Karpas-422 (cell line): ENCODE measurements around the gene SLCO3A1. TPM values are rescaled to one million over a fixed set of nuclear protein-coding genes. Genes with fewer than 3 reads are reported as not detected.

Experiments
- DNase-seq: peaks from one replicate; pipeline ENCODE4 v3.0.0-alpha.2; 2015
- H2AFZ ChIP-seq: fragments of 200-600 bp; sonication (generic); 2 replicates; pipeline ENCODE4 v1.6.1; 2014; ENCODE audit warnings: antibody characterized with exemption, low read length, mixed read lengths
- H3K27ac ChIP-seq: fragments of 200-600 bp; sonication (generic); 2 replicates; pipeline ENCODE4 v1.5.1; 2014; ENCODE audit warnings: mild to moderate bottlenecking, low read length, moderate library complexity
- H3K27me3 ChIP-seq: fragments of 200-600 bp; sonication (generic); 2 replicates; pipeline ENCODE4 v1.6.1; 2014; ENCODE audit warnings: low read length, mixed read lengths
- H3K36me3 ChIP-seq: fragments of 200-600 bp; sonication (generic); 2 replicates; pipeline ENCODE4 v1.6.1; 2014; ENCODE audit warnings: low read length, mixed read lengths; ENCODE audit not compliant: insufficient read depth
- H3K4me1 ChIP-seq: fragments of 200-600 bp; sonication (generic); 2 replicates; pipeline ENCODE4 v1.6.1; 2014; ENCODE audit warnings: mild to moderate bottlenecking, low read length, mixed read lengths
- H3K4me2 ChIP-seq: fragments of 200-600 bp; sonication (generic); 2 replicates; pipeline ENCODE4 v1.6.1; 2014; ENCODE audit warnings: low read length, low read depth, mild to moderate bottlenecking; ENCODE audit not compliant: poor library complexity, severe bottlenecking
- H3K4me3 ChIP-seq: fragments of 200-600 bp; sonication (generic); 2 replicates; pipeline ENCODE4 v1.5.1; 2014; ENCODE audit warnings: mild to moderate bottlenecking, antibody characterized with exemption, low read length, mixed read lengths
- H3K79me2 ChIP-seq: fragments of 200-600 bp; sonication (generic); 2 replicates; pipeline ENCODE4 v1.6.1; 2014; ENCODE audit warnings: mild to moderate bottlenecking, low read length, mixed read lengths
- H3K9ac ChIP-seq: fragments of 200-600 bp; sonication (generic); 2 replicates; pipeline ENCODE4 v1.6.0; 2014; ENCODE audit warnings: low read length
- H3K9me2 ChIP-seq: fragments of 200-600 bp; sonication (generic), shearing (Covaris generic); replicated peaks from 2 replicates; pipeline ENCODE4 v1.6.0; 2014; ENCODE audit warnings: mild to moderate bottlenecking, low read length, moderate library complexity; ENCODE audit not compliant: insufficient read depth
- H3K9me3 ChIP-seq: fragments of 300-700, 200-600 bp; sonication (generic); 2 replicates; pipeline ENCODE4 v1.6.1; 2014; ENCODE audit warnings: low read length, mixed read lengths
- H4K20me1 ChIP-seq: fragments of 200-600 bp; sonication (generic); 2 replicates; pipeline ENCODE4 v1.6.1; 2014; ENCODE audit warnings: mild to moderate bottlenecking, antibody characterized with exemption, low read length, low read depth; ENCODE audit not compliant: insufficient read depth
- total RNA-seq: library from RNA; depleted of rRNA; stranded (reverse); fragments of >200 nt; shearing (Covaris generic); gene quantifications from 2 replicates; pipeline ENCODE4 v1.2.3, GENCODE V29; 2014; ENCODE audit warnings: low replicate concordance

SLCO3A1 gene
- total RNA-seq, 1 experiment from 2014 or later = 36.2 TPM

DNA sequence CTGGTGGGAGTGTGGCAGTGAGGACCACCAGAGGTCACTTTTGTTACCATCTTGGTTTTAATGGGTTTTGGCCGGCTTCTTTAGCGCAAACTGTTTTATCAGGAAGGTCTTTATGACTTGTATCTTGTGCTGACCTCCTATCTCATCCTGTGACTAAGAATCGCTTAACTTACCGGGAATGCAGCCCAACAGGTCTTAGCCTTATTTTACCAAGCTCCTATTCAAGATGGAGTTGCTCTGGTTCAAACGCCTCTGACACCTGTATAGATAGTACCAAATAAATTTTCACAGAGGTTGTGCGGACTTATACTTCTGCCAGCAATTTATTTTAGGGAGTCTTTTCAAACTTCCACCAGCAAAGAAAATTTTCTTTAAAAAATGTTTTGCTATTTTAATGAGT lies 13.6 kb upstream of the SLCO3A1 start:
- Histone ChIP-seq H3K79me2 (no peaks in the 10 kb centered on the region), H3K9me2 (no peaks in the 10 kb centered on the region), H3K27me3 (no peaks in the 10 kb centered on the region), H3K27ac (no peak overlapping the region), H3K4me1 (no peaks in the 10 kb centered on the region), H3K36me3 (no peaks in the 10 kb centered on the region), H3K4me3 (no peak overlapping the region), H2AFZ (no peak overlapping the region), H4K20me1 (no peaks in the 10 kb centered on the region), H3K4me2 (no peak overlapping the region), H3K9me3 (no peaks in the 10 kb centered on the region), H3K9ac (no peak overlapping the region)
- DNase-seq = no peak

DNA sequence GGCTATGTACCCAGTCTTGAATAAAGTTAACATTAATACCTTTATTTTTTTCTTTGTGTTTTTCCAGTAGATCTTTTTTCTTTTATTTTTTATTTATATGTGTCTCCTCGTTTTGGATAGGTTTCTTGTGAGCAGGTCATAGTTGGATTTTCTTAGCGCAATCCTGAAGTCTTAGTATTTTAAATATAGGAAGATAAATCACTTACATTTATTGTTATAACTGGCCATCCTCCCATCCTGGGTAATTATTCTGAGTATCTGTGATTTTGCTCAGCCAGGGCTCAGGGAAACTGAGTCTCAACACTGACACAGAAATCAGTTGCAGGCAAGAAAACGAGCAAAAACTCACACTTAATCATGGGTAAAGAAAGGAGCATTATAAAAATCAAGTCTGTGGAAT lies 11.6 kb upstream of the SLCO3A1 start:
- Histone ChIP-seq H3K9me2 (no peaks in the 10 kb centered on the region), H3K4me3 (no peak overlapping the region), H3K9ac (no peak overlapping the region), H3K9me3 (no peaks in the 10 kb centered on the region), H2AFZ (no peak overlapping the region), H3K4me1 (no peaks in the 10 kb centered on the region), H3K79me2 (no peaks in the 10 kb centered on the region), H3K27me3 (no peaks in the 10 kb centered on the region), H4K20me1 (0 out of 2 replicates have a peak, but pooled peaks cover 4% of the 10 kb centered on the region), H3K36me3 (no peaks in the 10 kb centered on the region), H3K4me2 (no peak overlapping the region), H3K27ac (no peak overlapping the region)
- no peak for DNase-seq

DNA sequence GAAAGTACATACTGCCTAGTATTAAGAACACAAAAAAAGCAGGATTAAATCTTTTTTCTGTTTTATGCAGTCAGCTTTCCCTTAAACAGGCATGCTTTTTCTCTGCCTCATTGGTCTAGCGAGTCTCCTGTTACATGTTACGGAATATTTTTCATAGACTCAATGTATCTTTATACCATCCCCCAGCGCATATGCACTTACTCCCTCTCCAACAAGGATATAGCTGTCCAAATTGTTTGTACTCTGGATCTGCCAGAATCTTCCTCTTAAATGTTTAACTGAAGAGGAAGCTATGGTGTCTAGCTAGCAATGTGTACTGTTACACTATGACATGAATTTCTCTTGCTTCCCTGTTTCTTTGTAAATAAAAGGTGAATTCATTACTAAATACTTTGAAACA lies 9.2 kb upstream of the SLCO3A1 start:
- Histone ChIP-seq H3K27me3 (no peaks in the 10 kb centered on the region), H3K9me2 (no peaks in the 10 kb centered on the region), H2AFZ (no peak overlapping the region), H3K4me3 (no peak overlapping the region), H3K4me1 (no peaks in the 10 kb centered on the region), H3K27ac (no peak overlapping the region), H3K79me2 (no peaks in the 10 kb centered on the region), H3K4me2 (no peak overlapping the region), H3K9me3 (no peaks in the 10 kb centered on the region), H4K20me1 (peaks cover 4% of the 10 kb centered on the region; the same call in 1 of the 2 replicates), H3K36me3 (no peaks in the 10 kb centered on the region), H3K9ac (no peak overlapping the region)
- DNase-seq = no peak

DNA sequence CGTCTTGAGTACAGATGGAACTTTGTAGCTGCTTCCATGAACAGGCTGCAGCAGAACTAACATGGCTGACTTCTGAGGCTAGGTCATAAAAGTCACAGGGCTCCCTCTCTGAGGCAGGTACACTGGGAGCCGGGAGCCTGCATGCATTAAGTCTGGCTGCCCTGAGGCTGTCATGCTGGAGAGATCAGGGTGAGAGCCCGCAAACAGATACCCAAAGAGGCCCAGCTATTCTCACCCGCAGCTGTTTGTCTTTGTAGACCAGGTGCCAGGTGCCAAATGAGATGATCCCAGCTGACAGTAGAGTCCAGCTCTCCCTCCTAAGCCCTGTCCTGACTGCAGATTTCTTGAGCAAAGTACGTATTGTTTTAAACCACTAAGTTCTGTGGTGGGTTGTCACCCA lies 8.6 kb upstream of the SLCO3A1 start:
- Histone ChIP-seq H3K27ac (no peak overlapping the region), H3K4me1 (no peaks in the 10 kb centered on the region), H3K27me3 (no peaks in the 10 kb centered on the region), H3K9me3 (no peaks in the 10 kb centered on the region), H3K9me2 (no peaks in the 10 kb centered on the region), H3K4me3 (no peak overlapping the region), H3K4me2 (no peak overlapping the region), H3K79me2 (no peaks in the 10 kb centered on the region), H3K9ac (no peak overlapping the region), H3K36me3 (no peaks in the 10 kb centered on the region), H4K20me1 (peaks cover 4% of the 10 kb centered on the region; the same call in 1 of the 2 replicates), H2AFZ (no peak overlapping the region)
- no peak for DNase-seq

DNA sequence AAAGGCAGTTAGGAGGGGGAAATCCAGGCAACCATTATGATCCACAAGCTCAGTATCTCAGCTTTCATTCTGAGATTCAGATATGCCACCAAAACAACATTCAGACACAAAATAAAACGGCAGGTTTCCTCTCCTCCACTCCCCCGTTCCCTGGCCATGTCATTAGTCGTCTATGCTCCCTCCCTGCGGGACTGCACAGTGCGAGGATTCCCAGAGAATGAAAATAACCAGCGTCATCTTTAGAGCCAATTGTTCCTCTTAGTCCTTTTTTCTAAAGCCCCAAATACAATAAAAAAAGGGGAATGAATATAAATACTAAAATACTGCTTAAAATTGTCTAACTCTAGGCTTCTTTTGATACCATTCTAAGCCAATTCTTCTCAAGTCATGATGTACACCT lies 7.8 kb upstream of the SLCO3A1 start:
- Histone ChIP-seq H3K9ac (no peak overlapping the region), H3K27ac (no peak overlapping the region), H3K9me3 (no peaks in the 10 kb centered on the region), H3K9me2 (no peaks in the 10 kb centered on the region), H3K4me1 (no peaks in the 10 kb centered on the region), H3K79me2 (no peaks in the 10 kb centered on the region), H4K20me1 (peaks cover 4% of the 10 kb centered on the region; the same call in 1 of the 2 replicates), H3K4me2 (no peak overlapping the region), H3K4me3 (no peak overlapping the region), H3K27me3 (no peaks in the 10 kb centered on the region), H2AFZ (no peak overlapping the region), H3K36me3 (no peaks in the 10 kb centered on the region)
- no peak for DNase-seq

DNA sequence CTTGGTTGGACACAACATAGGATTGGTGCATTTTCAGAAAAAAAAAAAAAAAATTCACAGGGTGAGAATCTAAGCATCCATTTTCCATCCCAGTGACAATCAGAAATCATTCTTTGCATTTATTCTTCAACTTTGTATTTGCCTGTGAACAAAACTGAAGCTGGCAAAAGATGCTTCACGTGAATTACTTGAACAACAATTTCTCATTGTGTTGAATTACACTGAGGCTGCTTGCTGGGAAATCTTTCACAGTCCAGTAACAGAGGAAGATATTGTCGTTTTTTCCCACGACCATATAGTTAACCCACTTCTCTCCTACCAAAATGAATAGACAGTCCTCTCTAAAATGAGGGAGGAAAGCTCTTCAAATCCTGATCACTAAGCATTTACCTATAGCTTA lies 4.3 kb upstream of the SLCO3A1 start:
- Histone ChIP-seq H4K20me1 (peaks cover 4% of the 10 kb centered on the region; the same call in 1 of the 2 replicates), H3K36me3 (no peaks in the 10 kb centered on the region), H3K27me3 (no peaks in the 10 kb centered on the region), H3K9me3 (no peaks in the 10 kb centered on the region), H3K9me2 (no peaks in the 10 kb centered on the region), H3K9ac (no peak overlapping the region), H3K27ac (no peak overlapping the region), H2AFZ (no peak overlapping the region), H3K4me1 (peaks cover 9% of the 10 kb centered on the region), H3K4me3 (no peak overlapping the region), H3K79me2 (peaks cover 11% of the 10 kb centered on the region), H3K4me2 (no peak overlapping the region)
- no peak for DNase-seq

DNA sequence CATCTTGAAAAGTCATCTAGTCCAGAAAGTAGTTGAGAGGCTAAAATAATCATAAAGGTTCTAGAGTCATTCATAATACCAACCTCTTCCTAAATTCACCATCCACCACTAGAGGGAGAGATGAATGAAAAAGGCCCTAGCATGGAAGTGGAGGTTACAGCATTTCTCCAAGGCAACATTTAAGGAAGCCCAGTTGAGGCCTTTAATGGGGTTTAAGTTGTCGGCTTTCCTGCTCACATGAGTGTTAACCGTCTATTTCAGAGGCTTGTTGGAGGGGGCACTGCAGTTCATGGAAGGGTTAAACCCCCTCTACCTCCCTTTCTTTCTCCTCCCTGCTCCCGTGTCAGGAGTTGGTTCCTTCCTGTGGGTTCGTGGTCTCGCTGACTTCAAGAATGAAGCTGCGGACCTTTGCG lies 3.8 kb upstream of the SLCO3A1 start:
- no peak overlapping the region for H3K4me2 ChIP-seq
- H3K9me3 ChIP-seq = no peaks in the 10 kb centered on the region
- no peaks in the 10 kb centered on the region for H3K36me3 ChIP-seq
- H3K27ac ChIP-seq = no peak overlapping the region
- peak; percentile 81 for DNase-seq
- H4K20me1 ChIP-seq = peaks cover 4% of the 10 kb centered on the region; the same call in 1 of the 2 replicates
- H3K4me3 ChIP-seq = no peak overlapping the region
- H3K4me1 ChIP-seq = peaks cover 9% of the 10 kb centered on the region
- no peak overlapping the region for H2AFZ ChIP-seq
- H3K9ac ChIP-seq = no peak overlapping the region
- peaks cover 11% of the 10 kb centered on the region for H3K79me2 ChIP-seq
- no peaks in the 10 kb centered on the region for H3K9me2 ChIP-seq
- no peaks in the 10 kb centered on the region for H3K27me3 ChIP-seq

DNA sequence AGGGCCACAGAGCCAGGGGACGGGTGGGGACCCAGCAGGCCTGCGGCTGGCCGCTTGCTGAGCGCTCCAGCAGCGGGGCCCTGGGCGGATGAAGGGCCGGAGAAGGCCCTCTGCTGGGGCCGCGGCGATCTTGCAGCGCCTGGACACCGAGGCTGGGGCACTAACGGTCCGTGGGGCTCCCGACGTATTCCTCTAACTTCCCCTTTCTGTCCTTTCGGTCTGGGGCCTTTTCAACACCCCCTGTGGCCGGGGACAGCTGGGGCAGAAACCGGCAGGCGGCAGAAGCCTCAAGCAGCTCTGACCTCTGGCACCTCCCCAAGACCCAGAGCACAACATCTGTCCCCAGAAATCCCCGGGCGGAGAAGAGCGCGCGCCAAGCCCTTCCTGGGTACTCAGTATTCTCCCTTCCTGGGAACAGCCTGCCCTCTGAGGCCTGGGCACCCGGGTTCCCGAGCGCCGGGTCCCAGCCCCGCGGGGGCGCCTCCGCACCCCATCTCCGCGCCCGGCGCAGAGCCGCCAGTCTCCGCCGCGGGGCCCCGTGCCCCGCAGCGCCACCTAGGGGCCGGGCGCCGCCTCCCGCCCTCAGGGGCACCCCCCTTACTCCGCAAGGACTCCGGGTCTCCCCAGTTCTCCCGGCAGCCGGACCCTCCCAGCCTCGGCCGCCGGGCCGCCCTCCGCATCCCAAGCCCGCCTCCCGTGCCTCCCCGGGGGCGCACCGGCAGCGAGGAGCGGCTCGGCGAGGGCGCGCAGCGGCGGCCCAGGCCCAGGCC lies 582 bp upstream of the SLCO3A1 start:
- peaks cover 39% of the 10 kb centered on the region for H3K4me1 ChIP-seq
- H2AFZ ChIP-seq = no peak overlapping the region; the same call in 1 of the 2 replicates
- peak overlapping the region; percentile 80 for H3K9ac ChIP-seq

More for the DNA sequence above, 582 bp upstream of the SLCO3A1 start:
- H3K9me3 ChIP-seq = no peaks in the 10 kb centered on the region
- peaks cover 38% of the 10 kb centered on the region for H3K79me2 ChIP-seq
- peak overlapping the region; percentile 72 for H3K4me2 ChIP-seq
- DNase-seq = peak; percentile 92
- no peaks in the 10 kb centered on the region; the same call in 1 of the 2 replicates for H4K20me1 ChIP-seq
- no peaks in the 10 kb centered on the region for H3K36me3 ChIP-seq
- no peaks in the 10 kb centered on the region for H3K27me3 ChIP-seq
- H3K27ac ChIP-seq = peak overlapping the region; percentile 100
- no peaks in the 10 kb centered on the region for H3K9me2 ChIP-seq
- H3K4me3 ChIP-seq = peak overlapping the region; percentile 72
